Left forelimb (tissue), 1 donor: ENCODE results near the gene LRRK1.

ENCODE experiments used
- DNase-seq: peaks from one replicate; pipeline ENCODE4 v3.0.0-alpha.2; 2018; ENCODE audit warnings: low spot score

The LRRK1 gene

GRCh38 chr15:100932676-100933348 is 13.7 kb downstream of the LRRK1 start:
- DNase-seq: no peak

DNA sequence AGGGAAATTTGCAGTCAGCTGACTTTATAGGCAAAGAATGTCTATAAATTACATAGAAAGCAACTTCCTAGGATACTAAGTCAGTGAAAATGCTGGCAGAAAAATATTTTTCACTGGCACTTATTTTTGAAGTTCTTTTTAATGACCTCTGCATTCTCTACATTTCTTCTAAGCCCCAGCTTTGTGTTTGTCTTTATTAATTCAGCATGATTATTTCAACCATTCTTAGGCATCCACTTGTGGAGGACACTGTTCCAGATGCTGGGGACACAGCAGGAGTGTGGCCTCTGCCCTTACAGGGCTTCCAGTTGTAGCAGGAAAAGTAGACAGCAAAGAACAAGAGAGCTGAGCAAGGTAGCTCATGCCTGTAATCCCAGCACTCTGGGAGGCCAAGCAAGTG is 15.0 kb downstream of the LRRK1 start:
- DNase-seq: no peak

- no peak for DNase-seq
Measured at GRCh38 chr15:100934726-100935125, 15.6 kb downstream of the LRRK1 start.

- no peak for DNase-seq
Measured at GRCh38 chr15:100937171-100937570, 18.0 kb downstream of the LRRK1 start.

DNA sequence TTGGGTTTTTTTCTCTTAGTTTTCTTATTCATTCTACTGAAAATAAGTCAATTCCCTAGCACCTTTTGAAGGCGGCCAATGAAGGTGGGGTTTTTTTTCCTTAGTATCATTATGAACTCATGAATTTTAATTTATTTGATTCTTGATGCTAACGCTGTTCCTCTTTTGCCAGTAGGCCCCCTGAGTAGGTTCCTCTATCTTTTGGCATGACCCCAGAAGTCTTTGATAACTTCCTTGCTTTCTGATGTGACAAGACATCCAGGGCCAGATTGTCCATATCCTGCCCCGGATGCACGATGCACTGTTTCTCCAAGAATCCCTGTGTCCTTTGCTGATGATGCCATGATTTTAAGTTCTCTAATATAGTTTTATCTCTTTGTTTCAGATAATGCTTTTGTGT is 20.6 kb downstream of the LRRK1 start:
- no peak for DNase-seq

- no peak for DNase-seq
Measured at GRCh38 chr15:100940767-100941379, 21.7 kb downstream of the LRRK1 start.

GRCh38 chr15:100941536-100941935 is 22.4 kb downstream of the LRRK1 start:
- no peak for DNase-seq

GRCh38 chr15:100942656-100943425 is 23.7 kb downstream of the LRRK1 start:
- DNase-seq: no peak

DNA sequence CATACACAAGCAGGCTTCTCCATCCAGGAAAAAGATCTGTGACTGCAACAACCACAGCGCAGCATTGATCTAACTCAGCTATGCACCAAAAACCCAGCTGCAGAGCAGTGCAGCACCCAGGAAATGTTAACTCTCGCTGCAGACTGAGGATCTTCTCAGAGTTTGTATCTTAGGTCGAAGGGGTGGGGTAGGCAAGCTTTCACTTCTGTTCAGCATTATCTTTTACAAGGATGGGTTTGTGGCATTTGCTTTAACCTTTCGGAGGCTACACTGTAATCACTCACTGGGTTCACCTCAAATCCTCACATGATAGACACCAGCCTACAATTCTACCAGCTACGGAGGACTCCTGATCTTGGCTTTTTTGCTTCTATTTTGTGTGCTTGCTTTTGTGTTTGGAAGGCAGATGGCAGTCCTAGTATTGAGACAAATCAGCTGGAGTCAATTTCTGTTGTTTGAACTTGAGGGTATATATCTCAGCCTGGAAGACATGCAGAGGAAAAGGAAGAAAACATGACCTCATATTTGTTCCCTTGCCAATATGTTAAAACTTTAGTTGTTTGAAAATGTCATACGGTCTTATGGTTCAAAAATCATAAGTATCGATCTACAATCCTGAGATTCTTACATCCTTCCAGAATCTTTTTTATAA is 25.2 kb downstream of the LRRK1 start:
- no peak for DNase-seq

GRCh38 chr15:100944986-100945385 is 25.8 kb downstream of the LRRK1 start:
- no peak for DNase-seq

DNA sequence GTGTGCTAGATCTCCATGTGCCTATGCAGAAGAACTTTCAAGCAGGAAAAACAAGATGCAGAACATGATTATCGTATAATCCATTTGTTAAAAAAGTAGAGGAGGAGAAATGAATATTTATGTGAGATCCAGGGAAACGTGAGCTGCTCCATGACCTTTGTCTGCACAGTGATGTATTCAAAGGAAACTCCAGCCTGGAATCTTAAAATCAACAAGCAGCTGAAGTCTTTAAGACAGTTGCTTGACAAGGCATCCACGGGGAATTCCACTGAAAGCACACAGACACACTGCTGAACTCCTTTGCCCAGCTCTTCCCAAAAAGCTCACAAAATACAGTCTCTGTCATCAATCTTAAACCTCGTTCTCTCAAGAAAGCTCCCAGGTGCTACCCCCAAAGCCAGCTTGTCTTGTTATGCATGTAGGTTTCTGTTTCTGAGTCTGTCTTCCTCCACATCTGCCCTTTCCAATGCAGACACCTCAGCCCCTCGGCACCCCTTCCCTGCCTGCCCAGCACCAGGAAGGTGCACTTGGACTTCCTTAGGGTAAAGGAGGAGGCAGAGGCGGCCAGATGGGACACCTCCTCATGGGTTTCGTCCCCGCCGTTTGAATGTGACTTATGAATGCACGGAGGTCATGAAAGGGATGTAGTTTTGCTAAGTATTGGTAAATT is 28.7 kb downstream of the LRRK1 start:
- DNase-seq: no peak

DNA sequence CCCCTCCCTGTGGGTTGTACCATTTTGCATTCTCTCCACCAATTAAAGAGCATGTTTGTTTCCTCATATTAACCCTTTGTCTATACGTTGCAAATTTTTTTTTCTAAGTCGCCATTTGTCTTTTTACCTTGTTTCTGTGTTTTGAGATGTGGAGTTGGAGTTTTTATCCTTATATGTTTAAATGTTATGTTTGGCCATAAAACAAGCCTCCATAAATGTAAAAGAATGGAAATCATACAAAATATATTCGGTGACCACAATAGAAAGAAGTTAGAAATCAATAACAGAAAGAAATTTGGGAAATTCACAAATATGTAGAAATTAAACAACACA is 29.2 kb downstream of the LRRK1 start:
- DNase-seq: no peak

DNA sequence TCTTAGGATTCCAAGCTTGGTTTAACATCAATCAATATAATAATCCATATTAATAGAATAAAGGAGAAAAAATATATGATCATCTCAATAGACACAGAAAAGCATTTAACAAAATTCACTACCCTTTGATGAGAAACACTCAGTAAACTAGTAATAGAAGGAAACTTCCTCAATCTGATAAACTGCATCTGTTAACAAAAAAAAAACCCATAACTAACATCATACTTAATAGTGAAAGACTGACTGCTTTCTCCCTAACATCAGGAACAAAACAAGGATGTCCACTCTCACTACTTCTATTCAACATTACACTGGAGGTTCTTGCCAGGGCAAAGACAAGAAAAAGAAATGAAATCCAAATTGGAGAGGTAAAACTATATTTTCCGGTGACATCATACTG is 30.5 kb downstream of the LRRK1 start:
- no peak for DNase-seq

GRCh38 chr15:100951965-100952364 is 32.8 kb downstream of the LRRK1 start:
- no peak for DNase-seq

GRCh38 chr15:100952566-100952965 is 33.4 kb downstream of the LRRK1 start:
- no peak for DNase-seq

- no peak for DNase-seq
Measured at GRCh38 chr15:100958326-100959065, 39.3 kb downstream of the LRRK1 start.

- no peak for DNase-seq
Measured at GRCh38 chr15:100959066-100960050, 40.2 kb downstream of the LRRK1 start.

- no peak for DNase-seq
Measured at GRCh38 chr15:100966997-100967396, 47.8 kb downstream of the LRRK1 start.

DNA sequence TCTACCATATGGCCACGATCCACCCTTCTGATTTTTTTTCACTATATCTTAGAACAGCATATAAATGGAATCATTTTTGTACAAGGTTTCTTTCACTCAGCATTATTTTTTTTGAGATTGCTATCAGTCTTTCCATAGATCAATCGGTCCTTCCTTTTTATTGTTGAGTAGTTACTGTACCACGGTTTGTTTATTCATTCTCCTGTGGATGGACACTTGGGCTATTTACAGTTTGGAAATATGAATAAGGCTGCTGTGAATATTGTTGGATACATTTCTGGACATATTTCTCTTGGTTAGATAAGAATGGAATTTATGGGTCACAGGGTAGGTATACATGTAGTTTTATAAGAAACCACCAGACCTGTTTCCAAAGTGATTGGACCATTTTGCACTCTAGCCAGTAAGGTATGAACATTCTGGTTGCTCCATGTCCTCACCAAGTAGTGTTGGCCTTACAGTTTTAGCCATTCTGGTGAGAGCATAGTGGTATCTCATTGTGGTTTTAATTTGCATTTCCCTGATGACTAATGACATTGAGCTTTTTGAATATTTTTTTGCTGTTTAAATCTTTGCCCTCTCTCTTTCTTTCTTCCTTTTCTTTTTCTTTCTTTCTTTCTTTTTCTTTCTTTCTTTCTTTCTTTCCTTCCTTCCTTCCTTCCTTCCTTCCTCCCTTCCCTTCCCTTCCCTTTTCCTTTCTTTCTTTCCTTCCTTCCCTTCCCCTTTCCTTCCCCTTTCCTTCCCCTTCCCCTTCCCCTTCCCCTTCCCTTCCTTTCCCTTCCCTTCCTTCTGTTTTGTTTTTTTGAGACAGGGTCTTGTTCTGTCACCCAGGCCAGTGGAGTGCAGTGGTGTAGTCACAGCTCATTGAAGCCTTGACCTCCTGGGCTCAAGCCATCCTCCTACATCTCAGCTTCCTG is 49.2 kb downstream of the LRRK1 start:
- DNase-seq: no peak
